ENCODE measurements around the gene NME4. TPM values are rescaled to one million over a fixed set of nuclear protein-coding genes. Genes with fewer than 3 reads are reported as not detected.

The NME4 gene
- total and polyA plus RNA-seq, 9 donors, result 48.8 to 133 (median 93.4) TPM

GRCh38 chr16:364595-365491 lies 32.2 kb upstream of the NME4 start:
- intact Hi-C loops (cut with DNase I), result loop anchor here in 1 of 4 donors (5.0 kb wide), 1 partner anchor 258 kb away; no protein-coding TSS in a partner anchor
- no peak for DNase-seq

GRCh38 chr16:366476-366875 lies 30.5 kb upstream of the NME4 start:
- no peak for DNase-seq
- Histone ChIP-seq H3K36me3 (no peaks in the 10 kb centered on the region), H3K27me3 (no peaks in the 10 kb centered on the region), H3K4me3 (no peak overlapping the region), H3K9me3 (no peaks in the 10 kb centered on the region), H3K4me1 (ENCODE audit: insufficient read depth) (peaks cover 3% of the 10 kb centered on the region), H3K27ac (no peak overlapping the region)
- intact Hi-C loops (cut with DNase I), result no loop called here
- TF ChIP-seq EP300 (IDR thresholded peaks at IDR 0.05) (no peak), POLR2A (IDR thresholded peaks at IDR 0.05) (no peak), CTCF (IDR thresholded peaks at IDR 0.05) (no peak)
- 81 to 90% (median 88%) methylated on average over 10 of the region's 10 CpGs for WGBS, 3 donors

More at GRCh38 chr16:364595-365491, 32.2 kb upstream of the NME4 start:
- H3K4me1 ChIP-seq (ENCODE audit: insufficient read depth), result peaks cover 1% of the 10 kb centered on the region
- no peaks in the 10 kb centered on the region for H3K27me3 ChIP-seq
- TF ChIP-seq EP300 (IDR thresholded peaks at IDR 0.05) (no peak), CTCF (IDR thresholded peaks at IDR 0.05) (no peak), POLR2A (IDR thresholded peaks at IDR 0.05) (no peak)
- no peak overlapping the region for H3K27ac ChIP-seq
- H3K4me3 ChIP-seq, result no peak overlapping the region
- no peaks in the 10 kb centered on the region for H3K36me3 ChIP-seq
- 44 to 58% (median 48%) methylated on average over 18 to 19 of the region's 19 CpGs for WGBS, 3 donors
- no peaks in the 10 kb centered on the region for H3K9me3 ChIP-seq

- no peak for DNase-seq
- TF ChIP-seq CTCF (IDR thresholded peaks at IDR 0.05) (no peak), POLR2A (IDR thresholded peaks at IDR 0.05) (no peak), EP300 (IDR thresholded peaks at IDR 0.05) (no peak)
- peaks cover 3% of the 10 kb centered on the region for H3K4me1 ChIP-seq (ENCODE audit: insufficient read depth)
- H3K27ac ChIP-seq, result no peak overlapping the region
- H3K36me3 ChIP-seq, result no peaks in the 10 kb centered on the region
- no peaks in the 10 kb centered on the region for H3K27me3 ChIP-seq
- WGBS, 3 donors, result 90 to 93% (median 91%) methylated on average over 17 to 18 of the region's 18 CpGs
- intact Hi-C loops (cut with DNase I), result no loop called here
- no peak overlapping the region for H3K4me3 ChIP-seq
- no peaks in the 10 kb centered on the region for H3K9me3 ChIP-seq
Measured at GRCh38 chr16:367333-367903, 29.6 kb upstream of the NME4 start.

- H3K4me3 ChIP-seq, result no peak overlapping the region
- TF ChIP-seq EP300 (IDR thresholded peaks at IDR 0.05) (no peak), CTCF (IDR thresholded peaks at IDR 0.05) (no peak), POLR2A (IDR thresholded peaks at IDR 0.05) (no peak)
- no peaks in the 10 kb centered on the region for H3K36me3 ChIP-seq
- H3K9me3 ChIP-seq, result no peaks in the 10 kb centered on the region
- WGBS, 3 donors, result 88 to 92% (median 91%) methylated on average over 25 to 29 of the region's 29 CpGs
- H3K27ac ChIP-seq, result no peak overlapping the region
- H3K4me1 ChIP-seq (ENCODE audit: insufficient read depth), result peaks cover 3% of the 10 kb centered on the region
- no peak for DNase-seq
- H3K27me3 ChIP-seq, result no peaks in the 10 kb centered on the region
- intact Hi-C loops (cut with DNase I), result no loop called here
Measured at GRCh38 chr16:368388-369158, 28.4 kb upstream of the NME4 start.
